ENCODE data around the gene MUL1.

MUL1 gene

DNA sequence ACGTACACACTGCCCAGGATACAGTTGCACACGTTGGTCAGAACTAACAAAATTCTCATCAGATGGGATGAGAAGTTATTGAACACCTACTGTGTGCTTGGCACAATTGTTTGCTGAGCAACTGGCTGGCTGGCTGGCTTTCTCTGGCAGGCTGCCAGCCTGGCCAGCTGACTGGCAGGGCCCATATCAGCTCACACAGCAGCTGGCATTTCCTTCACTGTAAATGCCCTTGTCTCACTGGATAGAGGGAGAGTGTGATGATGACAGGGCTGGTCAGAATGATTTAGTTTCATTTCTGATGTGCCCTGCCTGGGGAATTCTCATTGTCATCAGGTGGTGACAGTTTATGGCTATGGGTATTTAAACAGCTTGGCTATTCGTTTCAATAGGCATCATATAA is 37.8 kb downstream of the MUL1 start:
- DNase-seq (ENCODE audit: low read depth) = no peak

DNA sequence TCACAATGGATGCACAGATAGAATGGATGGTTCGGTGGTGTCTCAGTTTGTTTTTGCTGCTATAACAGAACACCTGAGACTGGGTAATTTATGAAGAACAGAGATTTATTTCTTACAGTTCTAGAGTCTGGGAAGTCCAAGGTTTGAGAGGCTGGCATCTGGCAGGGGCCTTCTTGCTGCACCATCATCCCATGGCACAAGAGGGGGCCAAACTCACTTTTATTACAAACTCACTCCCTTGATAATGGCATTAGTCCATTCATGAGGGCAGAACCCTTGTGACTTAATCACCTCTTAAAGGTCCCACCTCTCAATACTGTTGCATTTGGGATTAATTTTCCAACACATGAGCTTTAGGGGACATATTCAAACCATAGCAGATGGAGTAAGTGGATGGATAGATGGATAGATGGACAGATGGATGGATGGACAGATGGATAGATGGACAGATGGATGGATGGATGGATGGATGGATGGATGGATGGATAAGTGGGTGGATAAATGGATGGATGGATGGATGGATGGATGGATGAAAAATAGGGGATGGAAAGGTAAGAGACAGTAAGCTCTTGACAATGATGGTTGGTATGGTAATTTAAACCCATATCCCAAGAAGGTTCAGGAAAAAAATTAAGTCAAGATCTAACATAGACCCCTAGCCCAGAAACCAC is 38.4 kb downstream of the MUL1 start:
- no peak for DNase-seq (ENCODE audit: low read depth)

DNA sequence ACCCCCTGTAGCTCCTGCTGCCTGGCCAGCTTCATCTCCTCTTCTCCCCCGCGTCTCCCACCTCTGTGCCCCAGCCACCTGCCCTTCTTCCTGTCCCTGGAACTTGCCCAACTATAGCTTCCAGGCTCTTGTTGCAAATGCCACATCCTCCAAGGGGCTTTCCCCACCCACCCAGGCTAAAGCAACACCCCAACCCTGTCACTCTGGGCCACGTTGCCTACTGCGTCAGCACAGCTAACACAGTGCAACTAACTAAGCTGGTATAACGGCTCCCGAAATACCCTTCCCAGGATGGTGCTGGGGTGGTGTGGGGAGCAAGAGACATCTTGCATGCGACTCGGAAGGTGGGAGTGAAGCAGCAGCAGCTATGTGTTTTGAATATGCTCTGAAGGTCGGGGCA is 41.7 kb downstream of the MUL1 start:
- no peak for DNase-seq (ENCODE audit: low read depth)

DNA sequence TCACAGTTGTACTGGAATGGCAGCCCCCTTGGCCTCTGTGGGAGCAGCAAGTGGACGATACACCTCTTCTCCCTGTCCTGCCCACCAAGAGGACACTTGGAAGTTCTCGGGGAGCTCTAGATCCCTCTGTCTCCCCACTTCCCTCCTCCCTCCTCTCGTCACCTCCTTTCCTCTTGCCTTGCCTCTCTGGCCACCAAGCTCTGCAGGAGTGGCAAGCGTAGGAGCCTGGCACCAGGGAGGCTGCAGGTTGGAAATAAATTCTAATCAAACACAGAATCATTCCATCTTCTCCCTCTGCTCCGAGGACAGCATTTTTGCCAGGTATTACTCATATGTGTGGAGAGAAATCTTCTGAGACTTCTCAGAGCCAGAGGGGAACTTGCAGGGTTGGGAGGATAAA is 42.8 kb downstream of the MUL1 start:
- DNase-seq (ENCODE audit: low read depth) = no peak

DNA sequence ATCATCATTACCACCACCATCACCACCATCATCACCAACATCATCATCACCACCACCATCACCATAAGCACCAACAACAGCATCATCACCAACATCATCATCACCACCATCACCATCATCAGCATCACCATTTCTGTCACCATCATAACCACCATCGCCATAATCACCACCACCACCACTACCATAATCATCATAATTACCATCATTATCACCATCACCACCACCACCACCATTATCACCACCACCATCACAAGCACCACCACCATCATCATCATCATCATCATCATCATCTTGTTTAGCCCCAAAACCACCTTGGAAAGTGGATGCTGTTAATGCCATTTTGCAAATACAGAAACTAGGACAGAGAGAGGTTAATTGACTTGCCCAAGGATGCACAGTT is 44.4 kb downstream of the MUL1 start:
- no peak for DNase-seq (ENCODE audit: low read depth)

DNA sequence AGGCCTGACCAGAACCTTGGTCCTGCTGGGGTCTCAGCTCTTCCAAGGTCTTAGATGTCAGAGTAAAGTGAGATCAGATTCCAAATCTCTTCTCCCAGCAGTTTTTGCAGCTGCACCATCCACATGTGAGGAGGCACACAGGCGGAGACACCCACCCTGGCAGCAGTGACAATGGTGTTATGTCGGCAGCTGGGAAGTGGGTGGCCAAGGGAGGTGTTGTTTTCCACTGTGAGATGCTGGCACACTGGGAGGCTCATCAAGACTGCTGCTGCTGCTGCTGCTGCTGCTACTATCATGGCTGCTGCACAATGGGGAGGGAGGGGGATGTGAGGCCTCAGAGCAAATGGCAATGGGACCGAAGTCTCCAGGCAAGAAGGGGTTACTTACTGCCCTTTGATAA is 45.6 kb downstream of the MUL1 start:
- DNase-seq (ENCODE audit: low read depth) = no peak

DNA sequence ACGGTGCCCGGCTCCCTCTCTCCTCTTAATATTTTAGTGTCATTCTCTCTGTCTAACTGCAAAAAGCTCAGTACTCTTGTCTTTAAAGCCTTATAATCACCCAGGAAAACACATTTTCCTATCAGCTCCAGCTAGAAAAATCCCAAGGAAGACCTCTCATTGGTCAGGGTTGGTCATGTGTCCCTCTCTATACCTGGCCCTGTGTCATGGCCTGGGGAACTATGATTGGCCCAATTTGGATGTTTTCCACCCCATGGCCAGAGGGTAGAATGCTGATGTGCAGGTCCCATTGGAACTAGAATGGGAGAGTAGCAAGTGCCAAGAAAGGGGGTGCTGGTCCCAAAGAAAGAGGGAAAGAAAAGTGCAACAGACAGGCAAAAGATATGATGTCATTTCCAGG is 49.2 kb downstream of the MUL1 start:
- DNase-seq (ENCODE audit: low read depth) = no peak

DNA sequence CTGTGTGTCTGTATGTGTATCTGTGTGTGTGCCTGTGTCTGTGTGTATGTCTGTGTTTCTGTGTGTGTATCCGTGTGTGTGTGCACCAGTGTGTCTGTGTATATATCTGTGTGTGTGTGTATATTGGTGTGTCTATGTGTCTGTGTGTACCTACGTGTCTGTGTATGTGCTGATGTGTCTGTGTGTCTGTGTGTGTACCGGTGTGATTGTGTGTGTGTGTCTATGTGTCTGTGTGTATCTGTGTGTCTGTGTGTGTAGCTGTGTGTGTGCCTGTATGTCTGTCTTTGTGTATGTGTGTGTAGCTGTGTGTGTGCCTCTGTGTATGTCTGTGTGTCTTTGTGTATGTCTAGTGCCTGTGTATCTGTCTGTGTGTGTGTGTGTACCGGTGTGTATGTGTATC is 53.9 kb downstream of the MUL1 start:
- no peak for DNase-seq (ENCODE audit: low read depth)

DNA sequence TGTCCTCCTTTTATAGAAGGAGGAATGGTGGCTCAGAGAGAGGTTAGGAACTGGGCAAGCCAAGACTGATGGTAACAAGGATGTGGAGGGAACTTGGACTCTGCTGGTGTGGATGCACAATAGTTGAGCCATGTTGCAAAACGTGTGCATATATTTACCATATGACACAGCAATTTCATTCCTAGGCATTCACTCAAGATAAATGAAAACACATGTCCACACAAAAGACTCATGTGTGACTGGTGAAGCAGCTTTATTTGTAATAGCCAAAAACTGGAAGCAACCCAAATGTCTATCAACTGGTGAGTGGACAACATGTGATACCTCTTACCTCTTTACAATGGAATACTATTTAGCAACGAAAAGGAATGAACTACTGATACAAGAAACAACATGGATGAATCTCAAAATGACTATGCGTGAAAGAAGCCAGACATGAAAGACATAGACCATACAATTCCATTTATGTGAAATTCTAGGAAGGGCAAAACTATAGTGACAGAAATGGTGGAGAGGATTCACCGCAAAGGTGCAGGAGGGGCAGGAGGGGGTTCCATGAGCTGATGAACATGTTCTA is 58.1 kb downstream of the MUL1 start:
- DNase-seq (ENCODE audit: low read depth) = no peak

Measured in activated gamma-delta T cell treated with anti-CD3 and anti-CD28 coated beads, Interleukin-2, amount 50 U/mL, for 16 hours (primary cell).